Measurements from ENCODE around the gene INHBB. TPM values are rescaled to one million over a fixed set of nuclear protein-coding genes. Genes with fewer than 3 reads are reported as not detected.
A peak's percentile ranks its signal among the peaks of the same experiment; 100 is the strongest.

The INHBB gene
- total and polyA plus RNA-seq, 4 experiments from 2014 or later = not detected

DNA sequence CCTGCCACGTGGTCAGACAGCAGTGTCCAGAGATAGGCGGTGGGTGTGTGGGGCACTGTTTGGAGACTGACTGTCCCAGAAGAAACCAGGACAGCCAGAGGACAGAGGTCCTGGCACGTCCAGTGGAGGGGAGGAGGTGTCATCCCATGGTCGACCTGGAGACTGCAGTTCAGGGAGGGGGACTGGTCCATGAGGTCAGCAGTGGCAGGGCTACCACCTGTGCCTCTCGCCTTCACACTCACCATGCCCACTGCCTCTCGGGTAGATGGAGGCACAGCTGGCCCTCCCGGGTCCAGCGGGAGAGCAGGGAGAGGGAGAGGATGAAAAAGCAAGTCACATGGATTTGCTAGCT lies 53.9 kb downstream of the INHBB start:
- intact Hi-C loops (cut with micrococcal nuclease) = no loop called here
- Histone ChIP-seq H3K4me1 (ENCODE audit: insufficient read depth, low read length) (no peaks in the 10 kb centered on the region), H3K27me3 (ENCODE audit: insufficient read depth, low read length) (no peaks in the 10 kb centered on the region), H3K4me3 (ENCODE audit: low read length in 2 of 2) (no peak overlapping the region), H3K27ac (ENCODE audit: low read depth, low read length) (no peak overlapping the region), H3K9me3 (ENCODE audit: control insufficient read depth in 1 of 2, low read length in 2 of 2) (no peaks in the 10 kb centered on the region), H3K36me3 (ENCODE audit: insufficient read depth, low read length) (no peaks in the 10 kb centered on the region)
- Mint-ChIP-seq H3K27ac (no peak overlapping the region), H3K27me3 (peaks cover 7 to 17% of the 10 kb centered on the region in 2 donors), H3K4me1 (no peaks in the 10 kb centered on the region), H3K4me3 (no peak overlapping the region), H3K36me3 (no peaks in the 10 kb centered on the region), H3K9me3 (peaks cover 0 to 4% (median 0%) of the 10 kb centered on the region in 8 donors)
- DNase-seq = no peak
- ChIA-PET POLR2A (ENCODE audit: partially characterized antibody) (no interaction called here), CTCF (ENCODE audit: partially characterized antibody) (no interaction called here)

DNA sequence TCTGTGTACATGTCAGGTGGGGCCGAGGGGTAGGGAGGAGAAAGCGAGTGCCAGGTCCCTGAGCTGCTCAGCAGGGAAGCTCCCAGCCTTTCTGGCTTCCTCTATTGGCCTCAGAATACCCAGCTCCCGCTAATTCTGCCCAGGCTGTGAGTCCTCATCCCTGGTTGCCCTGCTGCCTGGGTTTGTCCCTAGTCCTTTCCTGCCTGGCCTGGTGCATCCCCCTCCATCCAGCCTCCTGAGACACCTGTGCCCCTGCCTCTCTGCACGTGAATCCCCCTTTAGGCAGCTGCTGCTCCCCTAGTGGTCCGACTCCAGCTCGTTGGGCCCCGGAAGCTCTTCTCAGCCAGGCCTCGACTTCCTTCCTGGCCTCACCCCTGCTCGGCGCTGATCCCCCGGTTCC lies 54.6 kb downstream of the INHBB start:
- no peak overlapping the region for H3K4me3 Mint-ChIP-seq
- H3K9me3 Mint-ChIP-seq = peaks cover 0 to 4% (median 0%) of the 10 kb centered on the region in 8 donors
- no peaks in the 10 kb centered on the region for H3K27me3 ChIP-seq (ENCODE audit: insufficient read depth, low read length)
- ChIA-PET POLR2A (ENCODE audit: partially characterized antibody) (no interaction called here), CTCF (ENCODE audit: partially characterized antibody) (no interaction called here)
- H3K4me1 Mint-ChIP-seq = no peaks in the 10 kb centered on the region
- no peaks in the 10 kb centered on the region for H3K9me3 ChIP-seq (ENCODE audit: control insufficient read depth in 1 of 2, low read length in 2 of 2)
- H3K36me3 ChIP-seq (ENCODE audit: insufficient read depth, low read length) = no peaks in the 10 kb centered on the region
- H3K27ac Mint-ChIP-seq = peak overlapping the region in 1 of 7 donors; percentile 55
- H3K27ac ChIP-seq (ENCODE audit: low read depth, low read length) = no peak overlapping the region
- intact Hi-C loops (cut with micrococcal nuclease) = no loop called here
- no peaks in the 10 kb centered on the region for H3K4me1 ChIP-seq (ENCODE audit: insufficient read depth, low read length)
- peaks cover 7 to 15% of the 10 kb centered on the region in 2 donors for H3K27me3 Mint-ChIP-seq
- no peaks in the 10 kb centered on the region for H3K36me3 Mint-ChIP-seq
- no peak overlapping the region for H3K4me3 ChIP-seq (ENCODE audit: low read length in 2 of 2)
- DNase-seq = no peak

Other genes starting within 250 kb of the INHBB start
- gene TMEM185B, start 122.7 kb upstream of the INHBB start, total RNA-seq = 10 to 100 TPM; 20.3 to 20.8 TPM
- gene TMEM185B, start 122.7 kb upstream of the INHBB start, polyA plus RNA-seq = 10 to 100 TPM; 17.5 to 24.9 TPM
- 10 to 100 TPM; 14.0 TPM for gene RALB, start 93.3 kb upstream of the INHBB start, total RNA-seq
- 10 to 100 TPM; 34.8 to 50.4 TPM for gene RALB, start 93.3 kb upstream of the INHBB start, polyA plus RNA-seq

Data from CD4-positive, alpha-beta memory T cell (primary cell).